GM18867 (cell line): ENCODE results near the gene BCO2.
A peak's percentile ranks its signal among the peaks of the same experiment; 100 is the strongest.
"Not testable (repeated sequence)": the region's sequence is repeated elsewhere in the genome, so short reads cannot be mapped to it uniquely, and the experiment has no call there.

Experiments
- ATAC-seq: cut with Tn5 transposase; IDR thresholded peaks from one replicate; pipeline ENCODE4 v1.9.1; 2021; ENCODE audit warnings: mild to moderate bottlenecking, moderate library complexity; ENCODE audit not compliant: unreplicated experiment

BCO2 gene

GRCh38 chr11:112174789-112175598 is at the start of gene BCO2:
Gene BCO2, plus strand, starts transcription at chr11:112175512. Its CDS starts 90 bp downstream, at chr11:112175602.
- ATAC-seq, result no peak

GRCh38 chr11:112127056-112127455 is 48.3 kb upstream of the BCO2 start:
- no peak for ATAC-seq

- ATAC-seq, result no peak
Measured at GRCh38 chr11:112128483-112129121, 46.7 kb upstream of the BCO2 start.

- no peak for ATAC-seq
Measured at GRCh38 chr11:112129656-112130055, 45.7 kb upstream of the BCO2 start.

- ATAC-seq, result peak; percentile 60
Measured at GRCh38 chr11:112132737-112133136, 42.6 kb upstream of the BCO2 start.

GRCh38 chr11:112134473-112134872 is 40.8 kb upstream of the BCO2 start:
- no peak for ATAC-seq

GRCh38 chr11:112143597-112143996 is 31.7 kb upstream of the BCO2 start:
- ATAC-seq, result no peak

GRCh38 chr11:112150517-112150916 is 24.8 kb upstream of the BCO2 start:
- no peak for ATAC-seq

- no peak for ATAC-seq
Measured at GRCh38 chr11:112156153-112156955, 19.0 kb upstream of the BCO2 start.

GRCh38 chr11:112156956-112157766 is 18.2 kb upstream of the BCO2 start:
- no peak for ATAC-seq

- no peak for ATAC-seq
Measured at GRCh38 chr11:112159098-112160065, 15.9 kb upstream of the BCO2 start.

GRCh38 chr11:112160091-112160848 is 15.0 kb upstream of the BCO2 start:
- ATAC-seq, result no peak

GRCh38 chr11:112161012-112161411 is 14.3 kb upstream of the BCO2 start:
- ATAC-seq, result no peak

GRCh38 chr11:112162200-112162599 is 13.1 kb upstream of the BCO2 start:
- not testable (repeated sequence) for ATAC-seq

GRCh38 chr11:112162761-112163546 is 12.4 kb upstream of the BCO2 start:
- ATAC-seq, result no peak

GRCh38 chr11:112163875-112164685 is 11.2 kb upstream of the BCO2 start, which contains the start of gene IL18:
Gene IL18, minus strand, starts transcription at chr11:112164094. Its CDS starts 9,041 bp downstream, at chr11:112155053.
- ATAC-seq, result no peak

GRCh38 chr11:112165049-112165448 is 10.3 kb upstream of the BCO2 start:
- ATAC-seq, result no peak
